Daoy (cell line): ENCODE measurements around the gene TCF20. TPM values are rescaled to one million over a fixed set of nuclear protein-coding genes. Genes with fewer than 3 reads are reported as not detected.

Experiments
- DNase-seq: peaks from one replicate; pipeline ENCODE4 v3.0.0-alpha.2; 2015; ENCODE audit warnings: low read depth
- total RNA-seq: library from RNA; depleted of rRNA; stranded (reverse); fragments of >200 nt; shearing (Covaris generic); gene quantifications from 2 replicates; pipeline ENCODE4 v1.2.3, GENCODE V29; 2014; rRNA removed

TCF20 gene
- total RNA-seq, 1 experiment from 2014 or later = 24.3 TPM

GRCh38 chr22:42261296-42261695 is 9.2 kb downstream of the TCF20 start:
- DNase-seq = no peak

- DNase-seq = no peak
These were observed 12.3 kb downstream of the TCF20 start for GRCh38 chr22:42258126-42258525.

GRCh38 chr22:42257386-42257785 is 13.1 kb downstream of the TCF20 start:
- DNase-seq = no peak

- no peak for DNase-seq
These were observed 13.5 kb downstream of the TCF20 start for GRCh38 chr22:42256930-42257329.

- DNase-seq = no peak
These were observed 14.2 kb downstream of the TCF20 start for GRCh38 chr22:42256220-42256619.

- no peak for DNase-seq
These were observed 20.6 kb downstream of the TCF20 start for GRCh38 chr22:42249831-42250230.

GRCh38 chr22:42248995-42249394 is 21.5 kb downstream of the TCF20 start:
- DNase-seq = no peak

- no peak for DNase-seq
These were observed 22.9 kb downstream of the TCF20 start for GRCh38 chr22:42247596-42247995.

- DNase-seq = no peak
These were observed 26.7 kb downstream of the TCF20 start for GRCh38 chr22:42243802-42244060.

- peak; percentile 11 for DNase-seq
These were observed 33.6 kb downstream of the TCF20 start for GRCh38 chr22:42236848-42237247.

- no peak for DNase-seq
These were observed 34.2 kb downstream of the TCF20 start for GRCh38 chr22:42236268-42236667.

- DNase-seq = no peak
These were observed 36.6 kb downstream of the TCF20 start for GRCh38 chr22:42233879-42234278.

GRCh38 chr22:42231929-42232328 is 38.5 kb downstream of the TCF20 start:
- no peak for DNase-seq

GRCh38 chr22:42229455-42230149 is 40.9 kb downstream of the TCF20 start:
- peak; percentile 24 for DNase-seq

- DNase-seq = no peak
These were observed 42.0 kb downstream of the TCF20 start for GRCh38 chr22:42228483-42228882.

GRCh38 chr22:42227435-42227834 is 43.0 kb downstream of the TCF20 start:
- no peak for DNase-seq

GRCh38 chr22:42225841-42226240 is 44.6 kb downstream of the TCF20 start:
- no peak for DNase-seq

- DNase-seq = no peak
These were observed 48.3 kb downstream of the TCF20 start for GRCh38 chr22:42222140-42222539.

Other genes with a start within 250 kb of the TCF20 start
- gene NAGA, start 199.8 kb downstream of the TCF20 start, total RNA-seq = 13.7 and 18.2 TPM in 2 replicates
- gene PHETA2, start 196.4 kb downstream of the TCF20 start, total RNA-seq = 8.7 and 14.5 TPM in 2 replicates
- gene SMDT1, start 191.0 kb downstream of the TCF20 start, total RNA-seq = 6.5 and 17.8 TPM in 2 replicates
- 110 and 161 TPM in 2 replicates for gene NDUFA6, start 179.9 kb downstream of the TCF20 start, total RNA-seq
- 0.03 and 0.40 TPM in 2 replicates for gene CYP2D6, start 139.8 kb downstream of the TCF20 start, total RNA-seq
- 0.17 and 0.51 TPM in 2 replicates for gene NFAM1, start 161.8 kb upstream of the TCF20 start, total RNA-seq
- gene RRP7A, start 249.1 kb upstream of the TCF20 start, total RNA-seq = 29.3 and 38.5 TPM in 2 replicates